Measurements from ENCODE around the gene PLXNB1. TPM values are rescaled to one million over a fixed set of nuclear protein-coding genes. Genes with fewer than 3 reads are reported as not detected.

PLXNB1 gene
- total and polyA plus RNA-seq, 10 of the 15 experiments (the other 5 are each of a cell fraction or from before 2014, with no cell fraction given), result 0.18 to 15.1 (median 5.3) TPM

GRCh38 chr3:48435223-48435595 is 5.3 kb upstream of the PLXNB1 start:
- Histone ChIP-seq H3K4me2 (ENCODE audit: control insufficient read depth, insufficient read depth) (no peak overlapping the region), H4K20me1 (ENCODE audit: control insufficient read depth, insufficient read depth) (no peaks in the 10 kb centered on the region), H3K27me3 (replicated peaks in 1 of 2; ENCODE audit: control insufficient read depth in 2 of 2, insufficient read depth in 2 of 2, low read length in 1 of 2) (no peaks in the 10 kb centered on the region), H2AFZ (ENCODE audit: control insufficient read depth, low read depth, low read length) (no peak overlapping the region), H3K36me3 (ENCODE audit: control insufficient read depth in 2 of 2, insufficient read depth in 2 of 2, low read length in 1 of 2) (peaks cover 2 to 16% of the 10 kb centered on the region in 2 experiments; a peak in 2 of 4 replicates), H3K4me1 (ENCODE audit: control insufficient read depth, insufficient read depth, low read length) (peaks cover 26% of the 10 kb centered on the region), H3K27ac (ENCODE audit: control insufficient read depth, insufficient read depth) (no peak overlapping the region), H3K9me3 (replicated peaks; ENCODE audit: control insufficient read depth, insufficient read depth, low read length) (no peaks in the 10 kb centered on the region), H3K79me2 (ENCODE audit: control insufficient read depth, insufficient read depth, low read length) (peaks cover 14% of the 10 kb centered on the region), H3K4me3 (no peak overlapping the region), H3K9ac (ENCODE audit: control insufficient read depth, insufficient read depth, low read length) (no peak overlapping the region)
- ChIA-PET POLR2A (interaction anchor here (1.2 to 2.4 kb wide), 4 partner anchors 35 to 241 kb away, joined by 4 to 11 read pairs (median 5); no protein-coding TSS in a partner anchor), RAD21 (ENCODE audit: unreplicated experiment) (interaction anchor here (1.3 to 4.9 kb wide), 27 partner anchors 9 to 250 kb away, joined by 3 to 259 read pairs (median 13); partner anchors contain the start of genes CDC25A, PFKFB4 and ZNF589), CTCF (interaction anchor here (1.0 to 12.5 kb wide), 45 partner anchors 8 to 913 kb away, joined by 3 to 757 read pairs (median 17); partner anchors contain the start of genes ATRIP, CAMP, CDC25A and NME6), SMC1A (ENCODE audit: uncharacterized antibody, unreplicated experiment) (interaction anchor here (0.6 to 11.5 kb wide), 32 partner anchors 9 to 269 kb away, joined by 3 to 287 read pairs (median 9); partner anchors contain the start of genes ATRIP, CDC25A, PFKFB4 and SLC26A6)
- no peak for FAIRE-seq
- no peak for DNase-seq (ENCODE audit: low read depth, low spot score)
- in situ Hi-C loops (cut with MboI), result loop anchor here (5.0 kb wide), 3 partner anchors 33 to 203 kb away; no protein-coding TSS in a partner anchor
- TF ChIP-seq, protein P1, sequence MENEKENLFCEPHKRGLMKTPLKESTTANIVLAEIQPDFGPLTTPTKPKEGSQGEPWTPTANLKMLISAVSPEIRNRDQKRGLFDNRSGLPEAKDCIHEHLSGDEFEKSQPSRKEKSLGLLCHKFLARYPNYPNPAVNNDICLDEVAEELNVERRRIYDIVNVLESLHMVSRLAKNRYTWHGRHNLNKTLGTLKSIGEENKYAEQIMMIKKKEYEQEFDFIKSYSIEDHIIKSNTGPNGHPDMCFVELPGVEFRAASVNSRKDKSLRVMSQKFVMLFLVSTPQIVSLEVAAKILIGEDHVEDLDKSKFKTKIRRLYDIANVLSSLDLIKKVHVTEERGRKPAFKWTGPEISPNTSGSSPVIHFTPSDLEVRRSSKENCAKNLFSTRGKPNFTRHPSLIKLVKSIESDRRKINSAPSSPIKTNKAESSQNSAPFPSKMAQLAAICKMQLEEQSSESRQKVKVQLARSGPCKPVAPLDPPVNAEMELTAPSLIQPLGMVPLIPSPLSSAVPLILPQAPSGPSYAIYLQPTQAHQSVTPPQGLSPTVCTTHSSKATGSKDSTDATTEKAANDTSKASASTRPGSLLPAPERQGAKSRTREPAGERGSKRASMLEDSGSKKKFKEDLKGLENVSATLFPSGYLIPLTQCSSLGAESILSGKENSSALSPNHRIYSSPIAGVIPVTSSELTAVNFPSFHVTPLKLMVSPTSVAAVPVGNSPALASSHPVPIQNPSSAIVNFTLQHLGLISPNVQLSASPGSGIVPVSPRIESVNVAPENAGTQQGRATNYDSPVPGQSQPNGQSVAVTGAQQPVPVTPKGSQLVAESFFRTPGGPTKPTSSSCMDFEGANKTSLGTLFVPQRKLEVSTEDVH (IDR thresholded peaks at IDR 0.05; ENCODE audit: low read depth, partially characterized antibody), result no peak
- no peak for TF ChIP-seq GABPA (IDR thresholded peaks at IDR 0.05; ENCODE audit: low read depth)
- TF ChIP-seq CEBPB (IDR thresholded peaks at IDR 0.05; ENCODE audit: borderline replicate concordance in 1 of 2, low read depth in 2 of 2, low read length in 2 of 2), result no peak
- TF ChIP-seq SIN3A (IDR thresholded peaks at IDR 0.05; ENCODE audit: low read depth, low read length), result no peak
- TF ChIP-seq HDAC2 (IDR thresholded peaks at IDR 0.05), result no peak
- no peak for TF ChIP-seq WRNIP1 (IDR thresholded peaks at IDR 0.05; ENCODE audit: borderline replicate concordance, low read depth, low read length)
- no peak for TF ChIP-seq KDM1A (IDR thresholded peaks at IDR 0.05; ENCODE audit: borderline replicate concordance)
- TF ChIP-seq EP300 (IDR thresholded peaks at IDR 0.05; ENCODE audit: borderline replicate concordance in 1 of 2, control insufficient read depth in 1 of 2, low read depth in 2 of 2, low read length in 2 of 2), result no peak
- TF ChIP-seq JUNB (IDR thresholded peaks at IDR 0.05), result no peak
- TF ChIP-seq ETV6 (conservative IDR thresholded peaks at IDR 0.05 in 1 of 2, IDR thresholded peaks at IDR 0.05 in 1 of 2; ENCODE audit: borderline replicate concordance in 1 of 2, low read depth in 1 of 2), result no peak
- no peak for TF ChIP-seq BACH1 (IDR thresholded peaks at IDR 0.05; ENCODE audit: borderline replicate concordance)
- TF ChIP-seq YBX1 (IDR thresholded peaks at IDR 0.05), result no peak
- no peak for TF ChIP-seq CBX5 (IDR thresholded peaks at IDR 0.05; ENCODE audit: low read depth)
- TF ChIP-seq, protein P2, sequence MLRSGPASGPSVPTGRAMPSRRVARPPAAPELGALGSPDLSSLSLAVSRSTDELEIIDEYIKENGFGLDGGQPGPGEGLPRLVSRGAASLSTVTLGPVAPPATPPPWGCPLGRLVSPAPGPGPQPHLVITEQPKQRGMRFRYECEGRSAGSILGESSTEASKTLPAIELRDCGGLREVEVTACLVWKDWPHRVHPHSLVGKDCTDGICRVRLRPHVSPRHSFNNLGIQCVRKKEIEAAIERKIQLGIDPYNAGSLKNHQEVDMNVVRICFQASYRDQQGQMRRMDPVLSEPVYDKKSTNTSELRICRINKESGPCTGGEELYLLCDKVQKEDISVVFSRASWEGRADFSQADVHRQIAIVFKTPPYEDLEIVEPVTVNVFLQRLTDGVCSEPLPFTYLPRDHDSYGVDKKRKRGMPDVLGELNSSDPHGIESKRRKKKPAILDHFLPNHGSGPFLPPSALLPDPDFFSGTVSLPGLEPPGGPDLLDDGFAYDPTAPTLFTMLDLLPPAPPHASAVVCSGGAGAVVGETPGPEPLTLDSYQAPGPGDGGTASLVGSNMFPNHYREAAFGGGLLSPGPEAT (IDR thresholded peaks at IDR 0.05; ENCODE audit: low read depth), result no peak
- no peak for TF ChIP-seq MAX (IDR thresholded peaks at IDR 0.05; ENCODE audit: low read depth, low read length)
- TF ChIP-seq RUNX3 (IDR thresholded peaks at IDR 0.05; ENCODE audit: low read length), result no peak
- ATAC-seq, result no peak
- intact Hi-C loops (cut with micrococcal nuclease; ENCODE audit: unreplicated experiment), result no loop called here
- BruUV-seq (replicated peaks), result no TSS peak
- WGBS (ENCODE audit: insufficient coverage, insufficient replicate concordance, low lambda C conversion rate, missing lambda C conversion rate), result 39% methylated on average over 4 of the region's 4 CpGs
